OCI-LY7 (cell line): ENCODE data around the gene RANBP2. TPM values are rescaled to one million over a fixed set of nuclear protein-coding genes. Genes with fewer than 3 reads are reported as not detected.

ENCODE experiments used
- BruUV-seq: library from RNA; stranded (reverse); fragments of 400-500 nt; replicated peaks from 2 replicates; lab custom pipeline; 2021; lab: Mats Ljungman, UMichigan
- CTCF ChIA-PET: fragments of 300-600 bp; sonication (Branson Sonifier 250); formaldehyde crosslinking; loops from one replicate; lab custom pipeline; 2022; ENCODE audit warnings: antibody characterized with exemption; ENCODE audit not compliant: unreplicated experiment; lab: Charles Lee
- POLR2A ChIA-PET: fragments of 300-600 bp; sonication (Branson Sonifier 250); formaldehyde crosslinking; loops from one replicate; lab custom pipeline; 2022; ENCODE audit warnings: antibody characterized with exemption; lab: Charles Lee
- DNase-seq: peaks from one replicate; pipeline ENCODE4 v3.0.0-alpha.2; 2015; ENCODE audit warnings: low spot score
- H2AFZ ChIP-seq: fragments of 200-600 bp; sonication (generic), shearing (Covaris generic); 2 replicates; pipeline ENCODE4 v1.6.1; 2014; ENCODE audit warnings: mild to moderate bottlenecking, antibody characterized with exemption, low read length, moderate library complexity
- H3K27ac ChIP-seq: fragments of 200-600 bp; sonication (generic); 2 replicates; pipeline ENCODE4 v1.5.1; 2014; ENCODE audit warnings: mixed run types, low read depth, mild to moderate bottlenecking, moderate library complexity, low read length, inconsistent platforms; ENCODE audit not compliant: poor library complexity, severe bottlenecking
- H3K36me3 ChIP-seq: fragments of 200-600 bp; sonication (generic); 2 replicates; pipeline ENCODE4 v1.6.1; 2014; ENCODE audit warnings: mild to moderate bottlenecking, antibody characterized with exemption, low read length, moderate library complexity, mixed read lengths; ENCODE audit not compliant: insufficient read depth
- H3K4me1 ChIP-seq: fragments of 200-600 bp; sonication (generic); 2 replicates; pipeline ENCODE4 v1.5.1; 2014; ENCODE audit warnings: mild to moderate bottlenecking, low read length; ENCODE audit not compliant: insufficient read depth, poor library complexity, severe bottlenecking
- H3K4me2 ChIP-seq: fragments of 200-600 bp; sonication (generic); 2 replicates; pipeline ENCODE4 v1.6.1; 2014; ENCODE audit warnings: mild to moderate bottlenecking, low read length
- H3K4me3 ChIP-seq: fragments of 200-600 bp; sonication (generic); 2 replicates; pipeline ENCODE4 v1.5.1; 2014; ENCODE audit warnings: mild to moderate bottlenecking, low read depth, low read length; ENCODE audit not compliant: poor library complexity, severe bottlenecking
- H3K79me2 ChIP-seq: fragments of 200-600 bp; sonication (generic); 2 replicates; pipeline ENCODE4 v1.6.1; 2016; ENCODE audit warnings: low read depth, mild to moderate bottlenecking, low read length, moderate library complexity, mixed read lengths; ENCODE audit not compliant: insufficient read depth
- H3K9me2 ChIP-seq: fragments of 200-600 bp; sonication (generic); 2 replicates; pipeline ENCODE4 v1.6.1; 2016; ENCODE audit warnings: mild to moderate bottlenecking, low read length, mixed read lengths; ENCODE audit not compliant: insufficient read depth
- H3K9me3 ChIP-seq: fragments of 200-600 bp; sonication (generic); 2 replicates; pipeline ENCODE4 v1.6.1; 2014; ENCODE audit warnings: mild to moderate bottlenecking, mixed run types, low read length, mixed read lengths
- H4K20me1 ChIP-seq: fragments of 200-600 bp; sonication (generic); 2 replicates; pipeline ENCODE4 v1.6.1; 2014; ENCODE audit warnings: mild to moderate bottlenecking, antibody characterized with exemption, low read length, moderate library complexity, mixed read lengths; ENCODE audit not compliant: insufficient read depth
- EZH2phosphoT487 ChIP-seq: fragments of 200-600 bp; sonication (generic); IDR thresholded peaks from 2 replicates; pipeline ENCODE4 v1.6.1; 2018; ENCODE audit warnings: low read depth, borderline replicate concordance, mild to moderate bottlenecking, mixed run types, antibody characterized with exemption, low read length, moderate library complexity, mixed read lengths
- intact Hi-C: fragments of 100-400 bp; cut with micrococcal nuclease; formaldehyde crosslinking; loops from one replicate; pipeline ENCODE4 v1.10.0; 2022; ENCODE audit not compliant: unreplicated experiment
- total RNA-seq, 2 experiments: library from RNA; depleted of rRNA in 1 of 2; stranded (reverse); fragments of >200 nt in 1 of 2; shearing (Covaris generic) in 1 of 2; gene quantifications; 2 replicates each; pipeline ENCODE4 v1.2.3, GENCODE V29; 2014 to 2022
- TF ChIP-seq, protein P1 (sequence below): fragments of 200-600 bp; sonication (generic); conservative IDR thresholded peaks from 2 replicates; pipeline ENCODE4 v1.5.1; 2014; ENCODE audit warnings: mild to moderate bottlenecking, antibody characterized with exemption, low read length, moderate library complexity, mixed read lengths

RANBP2 gene
- total RNA-seq, 2 experiments from 2014 or later = 48.4 to 74.0 TPM

DNA sequence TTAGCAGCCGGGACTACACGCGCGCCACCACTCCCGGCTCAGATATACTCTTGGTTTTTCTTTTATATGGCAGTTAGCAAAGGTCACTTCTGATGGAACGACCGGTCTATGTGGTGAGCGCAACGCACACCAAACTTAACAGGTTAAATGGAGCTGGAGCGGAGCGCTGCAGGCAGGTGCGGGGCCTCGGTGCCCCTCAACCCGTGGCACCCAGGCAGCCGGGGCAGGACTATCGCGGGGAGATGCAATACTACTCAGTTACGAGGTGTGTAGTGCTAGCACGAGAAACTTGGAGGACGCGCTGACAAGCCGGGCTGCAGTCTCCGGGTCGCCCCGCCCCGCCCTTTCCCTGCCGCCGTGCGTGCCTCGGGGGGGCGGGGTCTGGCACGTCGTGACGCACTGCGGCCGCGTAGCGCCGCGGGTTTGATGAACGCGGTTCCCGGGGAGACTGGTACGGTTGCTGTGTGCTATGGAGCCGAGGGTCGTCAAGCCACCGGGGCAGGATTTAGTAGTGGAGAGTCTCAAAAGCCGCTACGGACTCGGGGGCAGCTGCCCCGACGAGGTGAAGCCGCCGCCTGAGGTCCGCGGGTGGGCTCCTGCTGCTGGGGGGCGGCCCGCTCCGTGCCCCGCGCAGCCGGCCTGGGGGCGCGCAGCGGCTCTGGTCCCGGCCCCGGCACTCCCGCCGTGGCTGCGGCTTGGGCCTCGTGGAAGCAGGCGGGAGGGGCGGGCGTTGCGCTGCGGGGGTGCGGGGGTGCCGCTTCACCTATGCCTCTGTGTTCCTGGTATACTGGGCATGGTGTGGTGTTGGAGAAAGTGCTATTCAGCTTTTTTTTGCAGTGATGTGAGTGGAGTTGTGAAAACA, 67.3 kb downstream of the RANBP2 start, which contains the start of gene CCDC138:
TSS of gene CCDC138 (plus strand) at position 418 of the 862 bp plus-strand sequence. CDS start at position 470, 52 bp downstream.
- Histone ChIP-seq H3K4me1 (peaks cover 8% of the 10 kb centered on the region), H3K27ac (peak within 1 kb of the TSS; percentile 67), H3K79me2 (peaks cover 32% of the 10 kb centered on the region), H3K4me3 (peak within 1 kb of the TSS; percentile 86), H3K36me3 (peaks cover 63% of the 10 kb centered on the region), H4K20me1 (no peaks in the 10 kb centered on the region; the same call in 1 of the 2 replicates), H3K9me2 (no peaks in the 10 kb centered on the region), H2AFZ (peak within 1 kb of the TSS; percentile 77), H3K9me3 (no peaks in the 10 kb centered on the region), H3K4me2 (peak within 1 kb of the TSS; percentile 92)
- POLR2A ChIA-PET = interaction anchor here (2.3 kb wide), 1 partner anchor 10 kb away, joined by 12 read pairs; no protein-coding TSS in a partner anchor
- peak; percentile 94 for DNase-seq
- BruUV-seq = no TSS peak
- intact Hi-C loops = loop anchor here (5.0 kb wide), 1 partner anchor 164 kb away; no protein-coding TSS in a partner anchor
- TF ChIP-seq EZH2phosphoT487 = no peak
- TF ChIP-seq, protein P1, sequence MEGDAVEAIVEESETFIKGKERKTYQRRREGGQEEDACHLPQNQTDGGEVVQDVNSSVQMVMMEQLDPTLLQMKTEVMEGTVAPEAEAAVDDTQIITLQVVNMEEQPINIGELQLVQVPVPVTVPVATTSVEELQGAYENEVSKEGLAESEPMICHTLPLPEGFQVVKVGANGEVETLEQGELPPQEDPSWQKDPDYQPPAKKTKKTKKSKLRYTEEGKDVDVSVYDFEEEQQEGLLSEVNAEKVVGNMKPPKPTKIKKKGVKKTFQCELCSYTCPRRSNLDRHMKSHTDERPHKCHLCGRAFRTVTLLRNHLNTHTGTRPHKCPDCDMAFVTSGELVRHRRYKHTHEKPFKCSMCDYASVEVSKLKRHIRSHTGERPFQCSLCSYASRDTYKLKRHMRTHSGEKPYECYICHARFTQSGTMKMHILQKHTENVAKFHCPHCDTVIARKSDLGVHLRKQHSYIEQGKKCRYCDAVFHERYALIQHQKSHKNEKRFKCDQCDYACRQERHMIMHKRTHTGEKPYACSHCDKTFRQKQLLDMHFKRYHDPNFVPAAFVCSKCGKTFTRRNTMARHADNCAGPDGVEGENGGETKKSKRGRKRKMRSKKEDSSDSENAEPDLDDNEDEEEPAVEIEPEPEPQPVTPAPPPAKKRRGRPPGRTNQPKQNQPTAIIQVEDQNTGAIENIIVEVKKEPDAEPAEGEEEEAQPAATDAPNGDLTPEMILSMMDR = 0 out of 2 replicates have a peak, but pooled peaks have one; percentile 14
- CTCF ChIA-PET = no interaction called here

DNA sequence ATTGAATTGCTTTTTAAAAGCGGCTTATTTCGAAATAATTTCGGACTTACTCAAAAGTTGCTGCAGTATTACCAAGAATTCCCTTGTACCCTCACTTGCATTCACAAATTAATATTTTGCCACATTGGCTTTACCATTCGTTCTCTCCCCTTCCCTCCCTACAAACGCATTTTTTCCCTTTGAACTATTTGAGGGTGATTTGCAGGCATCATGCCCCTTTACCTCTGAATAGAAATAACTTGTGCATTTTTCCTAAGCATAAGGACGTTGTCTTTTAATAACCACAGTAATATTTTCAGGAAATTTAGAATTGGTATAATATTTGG, 67.9 kb downstream of the RANBP2 start:
- ChIA-PET CTCF (no interaction called here), POLR2A (no interaction called here)
- Histone ChIP-seq H3K79me2 (peaks cover 32% of the 10 kb centered on the region), H3K9me2 (no peaks in the 10 kb centered on the region), H3K9me3 (no peaks in the 10 kb centered on the region), H4K20me1 (peaks cover 4% of the 10 kb centered on the region), H3K36me3 (peaks cover 63% of the 10 kb centered on the region), H3K4me3 (peak overlapping the region; percentile 86), H3K27ac (peak overlapping the region; percentile 67), H3K4me1 (peaks cover 8% of the 10 kb centered on the region), H2AFZ (peak overlapping the region; percentile 77), H3K4me2 (peak overlapping the region; percentile 92)
- TF ChIP-seq, protein P1 = no peak
- TF ChIP-seq EZH2phosphoT487 = no peak
- TSS peak; percentile 49 for BruUV-seq
- intact Hi-C loops = loop anchor here (5.0 kb wide), 1 partner anchor 165 kb away; no protein-coding TSS in a partner anchor
- no peak for DNase-seq
